Small intestine (tissue), 7 donors: ENCODE measurements around the gene PISD. TPM values are rescaled to one million over a fixed set of nuclear protein-coding genes. Genes with fewer than 3 reads are reported as not detected.

ENCODE experiments used
- DNase-seq, 2 donors: peaks; one replicate each; pipeline versions ENCODE4 v3.0.0 to v3.0.0-alpha.2; 2013
- FAIRE-seq: peaks from 2 replicates; lab custom pipeline; 2012; peaks lifted over from hg19 to GRCh38; lab: Jason Lieb, UNC
- H3K27ac ChIP-seq, 3 donors: one replicate each; pipeline ENCODE4 v1.5.1; 2013; ENCODE audit warnings: low read length in 2 of 3, mild to moderate bottlenecking in 2 of 3, control low read depth in 1 of 3, inconsistent platforms in 1 of 3, low read depth in 1 of 3, moderate library complexity in 1 of 3
- H3K27me3 ChIP-seq, 3 donors: one replicate each; pipeline ENCODE4 v1.6.1; 2013; ENCODE audit warnings: low read length in 3 of 3, inconsistent platforms in 1 of 3; ENCODE audit not compliant: control insufficient read depth in 3 of 3, insufficient read depth in 3 of 3
- H3K36me3 ChIP-seq, 3 donors: one replicate each; pipeline ENCODE4 v1.6.1; 2013; ENCODE audit warnings: low read length in 3 of 3, inconsistent platforms in 1 of 3, low read depth in 1 of 3, mild to moderate bottlenecking in 1 of 3, moderate library complexity in 1 of 3; ENCODE audit not compliant: control insufficient read depth in 3 of 3, insufficient read depth in 2 of 3
- H3K4me1 ChIP-seq, 3 donors: one replicate each; pipeline ENCODE4 v1.6.1; 2013; ENCODE audit warnings: low read length in 2 of 3, inconsistent platforms in 1 of 3, low read depth in 1 of 3, mild to moderate bottlenecking in 1 of 3, moderate library complexity in 1 of 3; ENCODE audit not compliant: control insufficient read depth in 3 of 3, insufficient read depth in 2 of 3
- H3K4me3 ChIP-seq, 3 donors: one replicate each; pipeline ENCODE4 v1.5.1; 2013; ENCODE audit warnings: low read length in 3 of 3, control low read depth in 1 of 3, inconsistent platforms in 1 of 3, low read depth in 1 of 3, mild to moderate bottlenecking in 1 of 3, moderate library complexity in 1 of 3
- H3K9me3 ChIP-seq, 2 donors: one replicate each; pipeline ENCODE4 v1.6.1; 2013; ENCODE audit warnings: low read depth in 1 of 2, low read length in 1 of 2; ENCODE audit not compliant: control insufficient read depth in 2 of 2, insufficient read depth in 1 of 2
- WGBS, 3 donors: extraction: QIAGEN DNeasy Blood & Tissue Kit; methylation state at CpG; one replicate each; pipeline ENCODE4 v1.1.7; 2013; 5-methylcytosine and 5-hydroxymethylcytosine counted together
- polyA plus RNA-seq, 4 donors: library from polyadenylated mRNA; stranded (reverse) in 3 of 4; unstranded in 1 of 4; fragments of 200-250 nt in 3 of 4; fragments of 120-200 nt in 1 of 4; gene quantifications; one replicate each; pipeline versions ENCODE4 v1.2.1 to v1.2.3, GENCODE V29; 2013
- donor health status: healthy with polysubstance abuse.
- donor health status: control.
- donor health status: control.
- donor health status: Bipolar disorder and iron deficiency.
- donor health status: healthy.

The PISD gene
- polyA plus RNA-seq, 4 donors, result 17.3 to 45.7 (median 26.7) TPM

GRCh38 chr22:31635638-31636306 lies 26.2 kb downstream of the PISD start:
- no peaks in the 10 kb centered on the region for H3K9me3 ChIP-seq
- H3K4me1 ChIP-seq, result peaks cover 0 to 13% (median 0%) of the 10 kb centered on the region in 3 donors
- H3K27ac ChIP-seq, result no peak overlapping the region
- DNase-seq (peak in 1 of 2 donors; percentile 9), FAIRE-seq (no peak)
- H3K36me3 ChIP-seq, result peaks cover 0 to 45% (median 0%) of the 10 kb centered on the region in 3 donors
- H3K27me3 ChIP-seq, result no peaks in the 10 kb centered on the region
- WGBS, 3 donors, result 82 to 90% (median 84%) methylated on average over 13 of the region's 13 CpGs
- no peak overlapping the region for H3K4me3 ChIP-seq

GRCh38 chr22:31631436-31631835 lies 30.6 kb downstream of the PISD start:
- H3K9me3 ChIP-seq, result no peaks in the 10 kb centered on the region
- peak in 1 of 2 donors; percentile 2 for DNase-seq
- H3K27me3 ChIP-seq, result no peaks in the 10 kb centered on the region
- H3K36me3 ChIP-seq, result peaks cover 0 to 55% (median 0%) of the 10 kb centered on the region in 3 donors
- FAIRE-seq, result no peak
- WGBS, 3 donors, result 84 to 91% (median 88%) methylated on average over 9 of the region's 9 CpGs
- peak overlapping the region in 2 of 3 donors; percentile 86 to 90 for H3K27ac ChIP-seq
- H3K4me1 ChIP-seq, result peaks cover 0 to 46% (median 14%) of the 10 kb centered on the region in 3 donors
- peak overlapping the region in 1 of 3 donors; percentile 92 for H3K4me3 ChIP-seq

GRCh38 chr22:31630331-31631329 lies 31.4 kb downstream of the PISD start:
- Histone ChIP-seq H3K4me3 (peak overlapping the region; percentile 33 to 92 (median 68)), H3K27me3 (no peaks in the 10 kb centered on the region), H3K36me3 (peaks cover 0 to 61% (median 0%) of the 10 kb centered on the region in 3 donors), H3K27ac (peak overlapping the region; percentile 77 to 90 (median 86)), H3K4me1 (peaks cover 0 to 54% (median 16%) of the 10 kb centered on the region in 3 donors), H3K9me3 (no peaks in the 10 kb centered on the region)
- FAIRE-seq, result no peak
- WGBS, 3 donors, result 2 to 5% (median 5%) methylated on average over 50 to 65 of the region's 65 CpGs
- peak; percentile 83 to 92 for DNase-seq

GRCh38 chr22:31629741-31630184 lies 32.3 kb downstream of the PISD start:
- Histone ChIP-seq H3K9me3 (no peaks in the 10 kb centered on the region), H3K36me3 (peaks cover 0 to 67% (median 0%) of the 10 kb centered on the region in 3 donors), H3K27ac (peak overlapping the region; percentile 77 to 90 (median 86)), H3K4me1 (peaks cover 0 to 63% (median 16%) of the 10 kb centered on the region in 3 donors), H3K4me3 (peak overlapping the region; percentile 33 to 92 (median 68)), H3K27me3 (no peaks in the 10 kb centered on the region)
- DNase-seq (peak in 1 of 2 donors; percentile 9), FAIRE-seq (no peak)
- 38 to 54% (median 49%) methylated on average over 9 to 14 of the region's 14 CpGs for WGBS, 3 donors

GRCh38 chr22:31628969-31629708 lies 32.9 kb downstream of the PISD start:
- WGBS, 3 donors, result 83 to 89% (median 84%) methylated on average over 14 to 17 of the region's 17 CpGs
- DNase-seq, result peak in 1 of 2 donors; percentile 14

GRCh38 chr22:31628362-31628761 lies 33.7 kb downstream of the PISD start:
- Histone ChIP-seq H3K4me3 (no peak overlapping the region), H3K27ac (peak overlapping the region in 1 of 3 donors; percentile 84), H3K27me3 (no peaks in the 10 kb centered on the region), H3K9me3 (no peaks in the 10 kb centered on the region), H3K36me3 (peaks cover 0 to 76% (median 0%) of the 10 kb centered on the region in 3 donors), H3K4me1 (peaks cover 0 to 65% (median 16%) of the 10 kb centered on the region in 3 donors)
- whole genome bisulfite sequencing, 3 donors, result 70 to 85% (median 79%) methylated on average over 1 of the region's 1 CpG
- DNase-seq (peak in 1 of 2 donors; percentile 2), FAIRE-seq (no peak)

More at GRCh38 chr22:31628969-31629708, 32.9 kb downstream of the PISD start:
- Histone ChIP-seq H3K4me3 (peak overlapping the region in 1 of 3 donors; percentile 92), H3K4me1 (peaks cover 0 to 65% (median 16%) of the 10 kb centered on the region in 3 donors), H3K9me3 (no peaks in the 10 kb centered on the region), H3K27me3 (no peaks in the 10 kb centered on the region), H3K27ac (peak overlapping the region in 2 of 3 donors; percentile 86 to 90), H3K36me3 (peaks cover 0 to 71% (median 0%) of the 10 kb centered on the region in 3 donors)
- FAIRE-seq, result no peak

GRCh38 chr22:31627223-31627731 lies 34.7 kb downstream of the PISD start:
- Histone ChIP-seq H3K4me3 (no peak overlapping the region), H3K27me3 (no peaks in the 10 kb centered on the region), H3K27ac (peak overlapping the region in 1 of 3 donors; percentile 84), H3K9me3 (no peaks in the 10 kb centered on the region), H3K36me3 (peaks cover 0 to 80% (median 0%) of the 10 kb centered on the region in 3 donors), H3K4me1 (peaks cover 0 to 71% (median 16%) of the 10 kb centered on the region in 3 donors)
- WGBS, 3 donors, result 81 to 83% (median 83%) methylated on average over 8 of the region's 8 CpGs
- FAIRE-seq (no peak), DNase-seq (peak in 1 of 2 donors; percentile 48)
